AG04450 (cell line): ENCODE data around the gene STON1. TPM values are rescaled to one million over a fixed set of nuclear protein-coding genes. Genes with fewer than 3 reads are reported as not detected.
"Not testable (repeated sequence)": the region's sequence is repeated elsewhere in the genome, so short reads cannot be mapped to it uniquely, and the experiment has no call there.

ENCODE experiments used
- CTCF ChIA-PET: fragments of 300-600, 350-600 bp; formaldehyde crosslinking; extraction: SDS; loops from one replicate; lab custom pipeline; 2022; ENCODE audit warnings: antibody characterized with exemption, inconsistent platforms; lab: Charles Lee
- POLR2A ChIA-PET: fragments of 350-600 bp; formaldehyde crosslinking; extraction: SDS; loops from one replicate; lab custom pipeline; 2021; ENCODE audit warnings: antibody characterized with exemption, inconsistent platforms; lab: Yijun Ruan, JAX
- DNase-seq: peaks from one replicate; pipeline ENCODE4 v3.0.0-alpha.2; 2011; ENCODE audit warnings: low read depth, low spot score
- H3K27ac ChIP-seq: one replicate; pipeline ENCODE4 v1.5.1; 2012; ENCODE audit warnings: low read depth, low read length, control low read depth
- H3K27me3 ChIP-seq: one replicate; pipeline ENCODE4 v1.6.0; 2012; ENCODE audit warnings: low read length; ENCODE audit not compliant: control insufficient read depth, insufficient read depth
- H3K4me3 ChIP-seq: 2 replicates; pipeline ENCODE4 v1.5.1; 2011; ENCODE audit warnings: mild to moderate bottlenecking, low read depth, low read length, control low read depth
- H3K9me3 ChIP-seq: 2 replicates; pipeline ENCODE4 v1.5.1; 2012; ENCODE audit warnings: low read length; ENCODE audit not compliant: control insufficient read depth, insufficient read depth
- polyA plus RNA-seq: library from polyadenylated mRNA; depleted of rRNA; stranded (reverse); fragments of >200 nt; gene quantifications from 2 replicates; pipeline ENCODE4 v1.2.3, GENCODE V29; 2011
- TF ChIP-seq, protein P1 (sequence below): IDR thresholded peaks from 2 replicates; pipeline ENCODE4 v1.5.1; 2011; ENCODE audit warnings: low read depth, low read length, control low read depth, inconsistent platforms

The STON1 gene
- polyA plus RNA-seq, 1 experiment = 17.8 TPM

DNA sequence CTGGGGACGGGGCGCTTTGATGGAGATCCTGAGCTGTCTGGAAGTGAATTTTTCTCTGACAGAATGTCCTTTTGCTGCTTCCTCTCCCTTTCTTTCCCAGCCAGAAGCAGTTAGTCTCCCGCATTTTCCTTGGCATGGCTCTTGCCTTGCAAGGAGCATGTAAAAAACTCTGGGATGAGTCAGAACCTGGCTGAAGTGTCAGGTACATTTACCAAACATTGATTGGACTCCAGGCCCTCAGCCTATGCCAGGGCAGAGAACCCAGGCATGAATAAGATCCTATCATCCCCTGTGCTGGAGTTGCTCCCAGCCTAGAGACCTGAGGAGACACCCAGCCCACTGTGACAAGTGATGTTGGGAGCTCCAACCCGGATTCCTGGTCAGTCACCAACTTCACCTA is 21.6 kb downstream of the STON1 start:
- TF ChIP-seq, protein P1, sequence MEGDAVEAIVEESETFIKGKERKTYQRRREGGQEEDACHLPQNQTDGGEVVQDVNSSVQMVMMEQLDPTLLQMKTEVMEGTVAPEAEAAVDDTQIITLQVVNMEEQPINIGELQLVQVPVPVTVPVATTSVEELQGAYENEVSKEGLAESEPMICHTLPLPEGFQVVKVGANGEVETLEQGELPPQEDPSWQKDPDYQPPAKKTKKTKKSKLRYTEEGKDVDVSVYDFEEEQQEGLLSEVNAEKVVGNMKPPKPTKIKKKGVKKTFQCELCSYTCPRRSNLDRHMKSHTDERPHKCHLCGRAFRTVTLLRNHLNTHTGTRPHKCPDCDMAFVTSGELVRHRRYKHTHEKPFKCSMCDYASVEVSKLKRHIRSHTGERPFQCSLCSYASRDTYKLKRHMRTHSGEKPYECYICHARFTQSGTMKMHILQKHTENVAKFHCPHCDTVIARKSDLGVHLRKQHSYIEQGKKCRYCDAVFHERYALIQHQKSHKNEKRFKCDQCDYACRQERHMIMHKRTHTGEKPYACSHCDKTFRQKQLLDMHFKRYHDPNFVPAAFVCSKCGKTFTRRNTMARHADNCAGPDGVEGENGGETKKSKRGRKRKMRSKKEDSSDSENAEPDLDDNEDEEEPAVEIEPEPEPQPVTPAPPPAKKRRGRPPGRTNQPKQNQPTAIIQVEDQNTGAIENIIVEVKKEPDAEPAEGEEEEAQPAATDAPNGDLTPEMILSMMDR = no peak
- no peak for DNase-seq
- ChIA-PET POLR2A (no interaction called here), CTCF (interaction anchor here (1.4 to 1.5 kb wide), 2 partner anchors 8 to 81 kb away, joined by 3 to 4 read pairs; no protein-coding TSS in a partner anchor)
- Histone ChIP-seq H3K27me3 (no peaks in the 10 kb centered on the region), H3K9me3 (no peaks in the 10 kb centered on the region), H3K27ac (no peak overlapping the region), H3K4me3 (no peak overlapping the region)

DNA sequence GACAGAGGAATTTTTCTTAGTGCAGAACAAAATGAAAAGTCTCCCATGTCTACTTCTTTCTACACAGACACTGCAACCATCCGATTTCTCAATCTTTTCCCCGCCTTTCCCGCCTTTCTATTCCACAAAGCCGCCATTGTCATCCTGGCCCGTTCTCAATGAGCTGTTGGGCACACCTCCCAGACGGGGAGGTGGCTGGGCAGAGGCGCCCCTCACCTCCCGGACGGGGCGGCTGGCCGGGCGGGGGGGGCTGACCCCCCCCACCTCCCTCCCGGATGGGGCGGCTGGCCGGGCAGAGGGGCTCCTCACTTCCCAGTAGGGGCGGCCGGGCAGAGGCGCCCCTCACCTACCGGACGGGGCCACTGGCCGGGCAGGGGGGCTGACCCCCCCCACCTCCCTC is 25.1 kb downstream of the STON1 start:
- H3K27ac ChIP-seq, H3K9me3 ChIP-seq, H3K4me3 ChIP-seq, POLR2A ChIA-PET, H3K27me3 ChIP-seq, CTCF ChIA-PET, DNase-seq: not testable (repeated sequence)

DNA sequence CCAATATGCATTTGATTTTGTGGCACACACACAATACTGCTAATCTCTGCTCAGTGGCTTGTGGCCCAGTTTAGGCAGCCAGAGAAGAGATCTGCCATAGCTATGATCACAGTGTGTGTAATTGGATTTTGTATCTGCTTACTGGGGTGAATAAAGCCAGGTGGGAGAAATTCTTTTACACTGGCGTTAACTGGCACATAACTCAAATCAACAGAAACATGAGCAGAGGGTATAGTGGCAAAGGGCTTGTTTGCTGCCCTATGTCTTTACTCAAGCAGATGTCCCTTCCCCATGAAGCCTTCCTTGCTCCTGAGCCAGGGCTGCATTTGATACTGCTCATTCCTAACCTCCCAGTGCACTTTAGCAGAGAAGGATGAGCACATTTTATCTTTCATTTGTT is 28.5 kb downstream of the STON1 start:
- TF ChIP-seq, protein P1 = no peak
- no peak overlapping the region for H3K27ac ChIP-seq
- no peak for DNase-seq
- H3K4me3 ChIP-seq = no peak overlapping the region
- no peaks in the 10 kb centered on the region for H3K27me3 ChIP-seq
- H3K9me3 ChIP-seq = no peaks in the 10 kb centered on the region; the same call in 1 of the 2 replicates
- ChIA-PET POLR2A (no interaction called here), CTCF (interaction anchor here (1.0 kb wide), 1 partner anchor 88 kb away, joined by 6 read pairs; no protein-coding TSS in a partner anchor)

DNA sequence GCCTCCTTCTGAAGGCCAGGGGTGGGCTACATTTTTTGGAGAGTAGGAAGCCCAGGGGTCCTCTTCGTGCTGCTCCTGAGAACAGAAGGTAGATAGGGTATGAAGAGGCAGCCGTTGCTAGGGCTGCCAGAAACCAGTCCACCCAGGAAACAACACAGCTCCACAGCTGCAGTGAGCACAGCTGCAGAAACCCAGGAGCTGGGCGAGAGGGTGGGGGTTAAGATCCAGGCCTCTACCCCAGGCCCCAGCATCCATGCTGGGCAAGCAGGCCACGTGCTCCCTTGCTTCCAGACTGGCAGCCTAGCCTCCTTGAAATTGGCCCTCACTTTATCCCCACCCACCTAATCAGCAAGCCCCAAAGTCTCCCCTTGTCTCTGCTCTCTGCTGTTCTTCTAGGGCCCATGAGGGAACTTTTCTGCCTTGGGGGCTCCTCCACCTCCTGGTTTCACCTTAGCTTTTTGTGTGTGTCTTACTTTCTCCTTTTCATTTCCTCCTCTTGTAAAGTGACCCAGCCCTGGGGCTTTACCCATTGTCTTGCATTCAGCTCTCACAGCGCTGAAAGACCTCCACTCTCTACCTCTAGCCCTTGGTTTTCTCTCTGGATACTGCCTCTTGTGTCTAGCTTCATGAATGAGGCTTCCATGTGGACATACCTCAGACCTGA is 30.7 kb downstream of the STON1 start:
- DNase-seq = no peak
- TF ChIP-seq, protein P1 = no peak
- CTCF ChIA-PET = no interaction called here
- no peak overlapping the region for H3K4me3 ChIP-seq
- no peaks in the 10 kb centered on the region; the same call in 1 of the 2 replicates for H3K9me3 ChIP-seq
- H3K27ac ChIP-seq = no peak overlapping the region
- H3K27me3 ChIP-seq = no peaks in the 10 kb centered on the region
- POLR2A ChIA-PET = no interaction called here

DNA sequence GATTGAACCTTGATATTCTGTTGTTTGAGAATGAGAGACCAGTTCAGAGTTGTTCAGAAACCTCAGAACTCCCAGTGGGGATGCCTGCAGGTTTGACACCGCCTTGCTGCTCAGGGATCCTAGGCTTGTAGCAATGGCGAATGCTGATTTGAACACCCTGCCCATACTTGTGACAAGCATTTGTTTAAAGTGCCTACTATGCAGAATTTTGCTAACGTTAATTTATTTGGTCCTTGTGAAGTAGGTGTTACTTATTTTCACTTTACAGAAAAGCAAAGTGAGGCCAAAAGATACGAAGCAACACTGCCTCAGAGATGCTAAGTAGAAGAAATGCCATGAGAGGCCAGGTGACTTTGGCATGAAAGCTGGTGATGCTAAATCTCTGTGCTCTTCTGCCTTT is 32.3 kb downstream of the STON1 start:
- no peak overlapping the region for H3K27ac ChIP-seq
- H3K9me3 ChIP-seq = no peaks in the 10 kb centered on the region; the same call in 1 of the 2 replicates
- no peak for DNase-seq
- CTCF ChIA-PET = interaction anchor here (1.2 kb wide), 1 partner anchor 92 kb away, joined by 3 read pairs; no protein-coding TSS in a partner anchor
- no peaks in the 10 kb centered on the region for H3K27me3 ChIP-seq
- TF ChIP-seq, protein P1 = no peak
- POLR2A ChIA-PET = no interaction called here
- H3K4me3 ChIP-seq = no peak overlapping the region
